WTC11 (cell line): ENCODE results near the gene UMOD.

Experiments
- AR ChIP-seq: fragments of 250-450 bp; sonication (Bioruptor Pico); IDR thresholded peaks from 2 replicates; pipeline ENCODE4 v1.9.0; 2021; ENCODE audit warnings: mild to moderate bottlenecking
- CTCF ChIP-seq: fragments of 200-600 bp; IDR thresholded peaks from 2 replicates; pipeline ENCODE4 v1.8.0; 2022; ENCODE audit warnings: antibody characterized with exemption
- ESRRA ChIP-seq: sonication (generic); formaldehyde crosslinking; IDR thresholded peaks from 2 replicates; pipeline ENCODE4 v1.8.1; 2022; ENCODE audit warnings: mild to moderate bottlenecking, missing genetic modification reagents, borderline replicate concordance
- FOXK1 ChIP-seq: sonication (generic); formaldehyde crosslinking; IDR thresholded peaks from 2 replicates; pipeline ENCODE4 v1.8.0; 2022; ENCODE audit warnings: mild to moderate bottlenecking, moderate library complexity, missing genetic modification reagents
- IRF1 ChIP-seq: sonication (generic); formaldehyde crosslinking; IDR thresholded peaks from 2 replicates; pipeline ENCODE4 v1.8.0; 2023; ENCODE audit warnings: missing genetic modification reagents
- KAT7 ChIP-seq: sonication (generic); formaldehyde crosslinking; IDR thresholded peaks from 2 replicates; pipeline ENCODE4 v1.8.1; 2023; ENCODE audit warnings: missing genetic modification reagents, mild to moderate bottlenecking, borderline replicate concordance
- MAX ChIP-seq: sonication (generic); formaldehyde crosslinking; IDR thresholded peaks from 2 replicates; pipeline ENCODE4 v1.8.0; 2022; ENCODE audit warnings: mild to moderate bottlenecking, missing genetic modification reagents
- MLX ChIP-seq: sonication (generic); formaldehyde crosslinking; IDR thresholded peaks from 2 replicates; pipeline ENCODE4 v1.8.1; 2023; ENCODE audit warnings: mild to moderate bottlenecking, missing genetic modification reagents, moderate library complexity
- NFE2L1 ChIP-seq: sonication (generic); formaldehyde crosslinking; IDR thresholded peaks from 2 replicates; pipeline ENCODE4 v1.8.1; 2023; ENCODE audit warnings: missing genetic modification reagents
- NFYB ChIP-seq: sonication (generic); formaldehyde crosslinking; conservative IDR thresholded peaks from 2 replicates; pipeline ENCODE4 v1.8.0; 2022; ENCODE audit warnings: low read depth, missing genetic modification reagents
- RELA ChIP-seq: sonication (generic); formaldehyde crosslinking; IDR thresholded peaks from 2 replicates; pipeline ENCODE4 v1.8.1; 2022; ENCODE audit warnings: missing genetic modification reagents, mild to moderate bottlenecking, borderline replicate concordance
- USF1 ChIP-seq: sonication (generic); formaldehyde crosslinking; IDR thresholded peaks from 2 replicates; pipeline ENCODE4 v1.8.0; 2022; ENCODE audit warnings: mild to moderate bottlenecking, missing genetic modification reagents
- ZBTB21 ChIP-seq: sonication (generic); formaldehyde crosslinking; IDR thresholded peaks from 2 replicates; pipeline ENCODE4 v1.8.1; 2023; ENCODE audit warnings: mild to moderate bottlenecking, missing genetic modification reagents, borderline replicate concordance

- no peak for TF ChIP-seq AR (CRISPR knock-in tag)
- TF ChIP-seq CTCF, result no peak
- TF ChIP-seq FOXK1 (CRISPR knock-in tag), result no peak
- TF ChIP-seq NFYB (CRISPR knock-in tag), result no peak
- no peak for TF ChIP-seq IRF1 (CRISPR knock-in tag)
- no peak for TF ChIP-seq KAT7 (CRISPR knock-in tag)
- no peak for TF ChIP-seq ESRRA
- no peak for TF ChIP-seq MLX (CRISPR knock-in tag)
- no peak for TF ChIP-seq USF1
- no peak for TF ChIP-seq NFE2L1 (CRISPR knock-in tag)
- no peak for TF ChIP-seq RELA
- TF ChIP-seq ZBTB21 (CRISPR knock-in tag), result no peak
- TF ChIP-seq MAX (CRISPR knock-in tag), result no peak
Measured at GRCh38 chr16:20310421-20311395, 41.8 kb downstream of the UMOD start.
